ENCODE data around the gene SYN1.

Gene SYN1

GRCh38 chrX:47608130-47608810 lies 11.4 kb downstream of the SYN1 start:
- no peak for TF ChIP-seq YY1 (IDR thresholded peaks at IDR 0.05; ENCODE audit: low read depth)

- TF ChIP-seq MAX (IDR thresholded peaks at IDR 0.05): no peak
- TF ChIP-seq RAD21 (IDR thresholded peaks at IDR 0.05; ENCODE audit: low read depth): no peak
Observed at GRCh38 chrX:47607091-47607490, 12.6 kb downstream of the SYN1 start.

- TF ChIP-seq USF1 (IDR thresholded peaks at IDR 0.05): no peak
- no peak for TF ChIP-seq CREB1 (IDR thresholded peaks at IDR 0.05; ENCODE audit: low read depth)
- no peak for TF ChIP-seq EGR1 (IDR thresholded peaks at IDR 0.05)
- no peak for TF ChIP-seq CEBPB (IDR thresholded peaks at IDR 0.05)
- TF ChIP-seq FOXM1 (IDR thresholded peaks at IDR 0.05; ENCODE audit: borderline replicate concordance, low read depth): no peak
- no peak for TF ChIP-seq EP300 (IDR thresholded peaks at IDR 0.05; ENCODE audit: borderline replicate concordance)
- TF ChIP-seq REST (IDR thresholded peaks at IDR 0.05; ENCODE audit: low read depth): no peak
- no peak for TF ChIP-seq NFIC (IDR thresholded peaks at IDR 0.05)
- TF ChIP-seq TCF12 (IDR thresholded peaks at IDR 0.05; ENCODE audit: low read depth): no peak
- TF ChIP-seq RAD21 (IDR thresholded peaks at IDR 0.05; ENCODE audit: low read depth): no peak
- no peak for TF ChIP-seq ZBTB7A (IDR thresholded peaks at IDR 0.05; ENCODE audit: low read depth)
- no peak for TF ChIP-seq YY1 (IDR thresholded peaks at IDR 0.05; ENCODE audit: low read depth)
- TF ChIP-seq MAX (IDR thresholded peaks at IDR 0.05): no peak
- TF ChIP-seq TAF1 (IDR thresholded peaks at IDR 0.05; ENCODE audit: low read depth): no peak
- TF ChIP-seq TEAD4 (IDR thresholded peaks at IDR 0.05): no peak
Observed at GRCh38 chrX:47605024-47605423, 14.6 kb downstream of the SYN1 start.

- TF ChIP-seq EGR1 (IDR thresholded peaks at IDR 0.05) (no peak), NFIC (IDR thresholded peaks at IDR 0.05) (no peak), YY1 (IDR thresholded peaks at IDR 0.05; ENCODE audit: low read depth) (no peak), TAF1 (IDR thresholded peaks at IDR 0.05; ENCODE audit: low read depth) (no peak), MAX (IDR thresholded peaks at IDR 0.05) (no peak), EP300 (IDR thresholded peaks at IDR 0.05; ENCODE audit: borderline replicate concordance) (no peak), ZBTB7A (IDR thresholded peaks at IDR 0.05; ENCODE audit: low read depth) (no peak), FOXM1 (IDR thresholded peaks at IDR 0.05; ENCODE audit: borderline replicate concordance, low read depth) (no peak), CEBPB (IDR thresholded peaks at IDR 0.05) (no peak), REST (IDR thresholded peaks at IDR 0.05; ENCODE audit: low read depth) (no peak), TCF12 (IDR thresholded peaks at IDR 0.05; ENCODE audit: low read depth) (no peak), TEAD4 (IDR thresholded peaks at IDR 0.05) (no peak), RAD21 (IDR thresholded peaks at IDR 0.05; ENCODE audit: low read depth) (no peak), USF1 (IDR thresholded peaks at IDR 0.05) (no peak), CREB1 (IDR thresholded peaks at IDR 0.05; ENCODE audit: low read depth) (no peak)
Observed at GRCh38 chrX:47597222-47597621, 22.4 kb downstream of the SYN1 start.

GRCh38 chrX:47596256-47596655 lies 23.4 kb downstream of the SYN1 start:
- no peak for TF ChIP-seq YY1 (IDR thresholded peaks at IDR 0.05; ENCODE audit: low read depth)
- no peak for TF ChIP-seq TCF12 (IDR thresholded peaks at IDR 0.05; ENCODE audit: low read depth)
- no peak for TF ChIP-seq ZBTB7A (IDR thresholded peaks at IDR 0.05; ENCODE audit: low read depth)

GRCh38 chrX:47595716-47596251 lies 23.9 kb downstream of the SYN1 start:
- TF ChIP-seq MAX (IDR thresholded peaks at IDR 0.05) (no peak), NFIC (IDR thresholded peaks at IDR 0.05) (no peak), REST (IDR thresholded peaks at IDR 0.05; ENCODE audit: low read depth) (no peak), USF1 (IDR thresholded peaks at IDR 0.05) (no peak), EP300 (IDR thresholded peaks at IDR 0.05; ENCODE audit: borderline replicate concordance) (no peak), ZBTB7A (IDR thresholded peaks at IDR 0.05; ENCODE audit: low read depth) (no peak), EGR1 (IDR thresholded peaks at IDR 0.05) (no peak), RAD21 (IDR thresholded peaks at IDR 0.05; ENCODE audit: low read depth) (no peak), TCF12 (IDR thresholded peaks at IDR 0.05; ENCODE audit: low read depth) (no peak), CEBPB (IDR thresholded peaks at IDR 0.05) (no peak), TAF1 (IDR thresholded peaks at IDR 0.05; ENCODE audit: low read depth) (no peak), FOXM1 (IDR thresholded peaks at IDR 0.05; ENCODE audit: borderline replicate concordance, low read depth) (no peak), CREB1 (IDR thresholded peaks at IDR 0.05; ENCODE audit: low read depth) (no peak), YY1 (IDR thresholded peaks at IDR 0.05; ENCODE audit: low read depth) (no peak), TEAD4 (IDR thresholded peaks at IDR 0.05) (no peak)

All from Ishikawa (cell line).